ENCODE data around the gene NCBP3.

DNA sequence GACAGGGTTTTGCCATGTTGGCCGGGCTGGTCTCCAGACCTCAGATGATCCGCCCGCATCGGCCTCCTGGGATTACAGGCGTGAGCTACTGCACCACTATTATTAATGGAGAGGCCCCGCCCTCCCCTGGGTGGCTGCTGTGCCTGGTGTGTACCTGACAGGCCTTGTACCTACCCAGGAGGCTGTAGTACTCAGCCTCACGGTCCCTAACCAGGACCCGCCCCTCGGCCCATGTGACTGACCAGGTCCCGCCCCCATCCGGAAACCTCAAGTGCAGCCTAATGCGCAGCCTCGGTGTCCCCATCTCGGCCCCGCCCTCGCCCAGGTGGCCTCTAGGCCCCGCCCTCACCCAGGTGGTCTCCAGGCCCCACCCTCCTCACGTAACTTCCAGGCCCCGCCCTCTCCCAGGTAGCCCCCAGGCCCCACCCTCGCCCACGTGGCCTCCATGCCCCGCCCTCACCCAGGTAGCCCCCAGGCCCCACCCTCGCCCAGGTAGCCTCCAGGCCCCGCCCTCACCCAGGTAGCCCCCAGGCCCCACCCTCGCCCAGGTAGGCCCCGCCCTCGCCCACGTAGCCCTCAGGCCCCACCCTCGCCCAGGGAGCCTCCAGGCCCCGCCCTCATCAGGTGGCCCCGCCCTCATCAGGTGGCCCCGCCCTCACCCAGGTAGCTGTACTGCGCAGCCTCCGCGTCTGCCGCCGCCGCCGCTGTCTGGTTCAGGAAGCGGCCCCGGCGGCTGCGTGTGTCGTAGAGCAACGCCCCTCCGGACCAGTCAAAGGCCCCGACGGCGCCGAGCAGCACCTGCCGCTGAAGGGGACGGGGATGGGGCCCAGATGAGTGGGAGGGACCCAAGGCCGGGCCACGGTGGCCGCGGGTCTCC, 91.3 kb downstream of the NCBP3 start:
- TF ChIP-seq POLR2A (IDR thresholded peaks at IDR 0.05) = no peak
- TF ChIP-seq, protein P1, sequence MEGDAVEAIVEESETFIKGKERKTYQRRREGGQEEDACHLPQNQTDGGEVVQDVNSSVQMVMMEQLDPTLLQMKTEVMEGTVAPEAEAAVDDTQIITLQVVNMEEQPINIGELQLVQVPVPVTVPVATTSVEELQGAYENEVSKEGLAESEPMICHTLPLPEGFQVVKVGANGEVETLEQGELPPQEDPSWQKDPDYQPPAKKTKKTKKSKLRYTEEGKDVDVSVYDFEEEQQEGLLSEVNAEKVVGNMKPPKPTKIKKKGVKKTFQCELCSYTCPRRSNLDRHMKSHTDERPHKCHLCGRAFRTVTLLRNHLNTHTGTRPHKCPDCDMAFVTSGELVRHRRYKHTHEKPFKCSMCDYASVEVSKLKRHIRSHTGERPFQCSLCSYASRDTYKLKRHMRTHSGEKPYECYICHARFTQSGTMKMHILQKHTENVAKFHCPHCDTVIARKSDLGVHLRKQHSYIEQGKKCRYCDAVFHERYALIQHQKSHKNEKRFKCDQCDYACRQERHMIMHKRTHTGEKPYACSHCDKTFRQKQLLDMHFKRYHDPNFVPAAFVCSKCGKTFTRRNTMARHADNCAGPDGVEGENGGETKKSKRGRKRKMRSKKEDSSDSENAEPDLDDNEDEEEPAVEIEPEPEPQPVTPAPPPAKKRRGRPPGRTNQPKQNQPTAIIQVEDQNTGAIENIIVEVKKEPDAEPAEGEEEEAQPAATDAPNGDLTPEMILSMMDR (IDR thresholded peaks at IDR 0.05) = no peak
- no peak for TF ChIP-seq EP300 (IDR thresholded peaks at IDR 0.05)

Data from tibial nerve (tissue), 4 donors.